ENCODE measurements around the gene ACTN1.

The ACTN1 gene

GRCh38 chr14:68888883-68889282 is 90.2 kb downstream of the ACTN1 start:
- DNase-seq (ENCODE audit: low spot score): no peak

DNA sequence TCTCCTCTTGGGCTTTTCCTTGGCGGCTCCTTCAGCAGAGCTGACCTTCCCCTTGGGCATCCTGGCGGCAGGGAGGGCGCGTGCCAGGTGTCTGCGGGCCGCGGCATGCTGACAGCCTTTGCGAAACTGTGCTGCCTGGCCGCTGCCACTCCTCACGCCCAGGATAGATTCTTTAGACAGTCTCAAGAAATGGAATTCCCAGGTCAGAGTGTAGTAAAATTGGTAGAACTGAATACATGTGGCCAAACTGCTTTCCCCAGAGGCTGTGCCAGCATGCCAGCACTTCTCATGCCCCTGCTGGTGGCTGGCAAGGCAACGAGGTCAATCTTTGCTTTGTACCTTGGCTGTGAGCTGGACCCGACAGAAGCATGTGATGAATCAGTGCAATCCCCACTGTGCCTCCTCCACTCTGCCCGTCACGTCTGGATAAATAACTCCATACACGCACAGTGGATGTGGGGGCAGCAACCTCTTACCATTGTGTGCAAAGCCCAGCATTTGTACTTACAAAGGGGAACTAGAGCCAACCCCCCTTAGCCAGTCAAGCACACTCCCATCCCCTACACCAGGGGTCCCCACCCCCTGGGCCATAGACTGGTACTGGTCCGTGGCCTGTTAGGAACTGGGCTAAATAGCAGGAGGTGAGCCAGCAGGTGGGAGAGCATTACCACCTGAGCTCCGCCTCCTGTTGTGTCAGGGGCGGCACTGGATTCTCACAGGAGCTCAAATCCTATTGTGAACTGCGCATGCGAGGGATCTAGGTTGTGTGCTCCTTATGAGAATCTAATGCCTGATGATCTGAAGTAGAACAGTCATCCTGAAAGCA is 90.9 kb downstream of the ACTN1 start:
- no peak for DNase-seq (ENCODE audit: low spot score)

DNA sequence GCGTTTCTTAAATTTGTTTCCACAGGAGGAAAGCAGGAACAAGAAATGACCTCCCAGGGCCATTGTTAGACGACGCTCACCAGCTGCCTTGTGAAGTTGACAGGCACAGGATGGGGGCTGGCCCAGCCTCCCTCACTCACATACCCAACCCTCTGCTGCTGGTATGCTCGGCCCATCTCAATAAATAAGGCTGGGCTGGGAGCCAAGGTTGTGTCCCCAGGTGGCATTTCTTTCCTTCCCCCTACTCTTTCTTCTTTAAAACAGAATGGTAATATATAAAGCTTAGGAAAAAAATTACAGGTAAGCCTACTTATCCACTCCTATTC is 93.0 kb downstream of the ACTN1 start:
- DNase-seq (ENCODE audit: low spot score): no peak

GRCh38 chr14:68885226-68886108 is 93.6 kb downstream of the ACTN1 start:
- no peak for DNase-seq (ENCODE audit: low spot score)

DNA sequence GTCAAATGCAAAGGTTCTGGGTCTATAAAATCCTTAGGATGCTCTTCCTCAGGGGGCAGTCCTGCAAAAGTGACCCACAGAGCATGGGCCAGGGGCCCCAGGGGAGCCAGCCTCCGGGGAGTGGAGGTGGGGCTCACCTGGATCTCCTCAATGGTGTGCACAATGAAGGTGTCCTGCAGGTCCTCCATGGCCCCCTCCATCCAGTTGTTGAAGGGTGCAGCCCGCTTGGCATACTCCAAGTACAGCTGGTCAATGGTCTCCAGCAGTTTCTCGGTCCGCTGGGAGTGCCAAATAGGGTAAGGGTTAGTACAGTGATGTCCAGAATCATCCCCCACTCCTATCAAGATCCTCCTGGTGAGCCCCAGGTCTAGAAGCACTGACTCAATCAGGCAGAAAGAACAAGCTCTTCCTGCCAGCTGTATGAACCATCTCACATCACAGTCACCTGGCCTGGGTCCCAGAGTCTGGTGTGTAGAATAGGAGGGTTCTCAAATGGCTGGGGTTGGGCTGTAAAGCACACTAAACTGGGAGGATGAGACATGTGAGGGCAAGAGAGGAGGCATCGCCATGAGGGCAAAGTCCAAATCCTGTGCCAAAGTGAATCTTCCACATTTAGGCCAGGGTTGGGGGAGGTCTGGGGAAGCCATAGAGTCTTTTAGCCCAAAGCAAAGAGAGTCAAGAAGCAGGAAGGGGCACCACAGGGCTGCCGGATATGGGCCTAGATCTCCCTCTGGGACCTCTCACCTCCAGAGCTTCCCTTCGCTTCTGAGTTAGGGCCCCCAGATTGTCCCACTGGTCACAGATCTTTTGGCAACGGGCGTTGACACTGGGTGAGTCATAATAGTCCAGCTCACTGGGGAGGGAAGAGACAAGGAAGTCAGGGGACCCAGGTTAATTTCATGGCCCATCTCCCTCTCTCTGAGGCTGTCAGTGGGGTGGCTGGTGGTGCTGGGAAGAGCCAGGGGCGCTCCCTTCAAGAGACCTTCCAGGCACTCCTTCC is 94.8 kb downstream of the ACTN1 start:
- no peak for DNase-seq (ENCODE audit: low spot score)

DNA sequence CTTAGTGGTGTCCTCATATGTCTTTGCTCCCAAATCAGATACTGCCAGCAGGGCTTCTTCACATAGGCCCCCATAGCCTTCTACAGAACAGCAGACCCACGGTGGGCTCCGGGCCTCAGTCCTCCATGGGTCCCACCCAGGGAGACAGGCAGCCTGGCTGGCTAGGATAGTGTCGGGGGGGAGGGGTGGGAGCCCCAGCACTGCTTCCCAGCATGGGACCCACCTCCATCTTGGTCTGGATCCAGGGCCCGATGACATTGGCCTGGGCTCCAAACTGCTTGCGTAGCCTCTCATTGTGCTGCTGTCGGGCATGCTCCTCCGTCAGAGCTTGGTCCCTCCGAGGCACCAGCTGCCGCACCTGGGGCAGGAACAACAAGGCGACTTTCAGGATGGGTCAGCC is 96.9 kb downstream of the ACTN1 start:
- no peak for DNase-seq (ENCODE audit: low spot score)

- DNase-seq (ENCODE audit: low spot score): peak; percentile 5
Measured at GRCh38 chr14:68881396-68881795, 97.7 kb downstream of the ACTN1 start.

DNA sequence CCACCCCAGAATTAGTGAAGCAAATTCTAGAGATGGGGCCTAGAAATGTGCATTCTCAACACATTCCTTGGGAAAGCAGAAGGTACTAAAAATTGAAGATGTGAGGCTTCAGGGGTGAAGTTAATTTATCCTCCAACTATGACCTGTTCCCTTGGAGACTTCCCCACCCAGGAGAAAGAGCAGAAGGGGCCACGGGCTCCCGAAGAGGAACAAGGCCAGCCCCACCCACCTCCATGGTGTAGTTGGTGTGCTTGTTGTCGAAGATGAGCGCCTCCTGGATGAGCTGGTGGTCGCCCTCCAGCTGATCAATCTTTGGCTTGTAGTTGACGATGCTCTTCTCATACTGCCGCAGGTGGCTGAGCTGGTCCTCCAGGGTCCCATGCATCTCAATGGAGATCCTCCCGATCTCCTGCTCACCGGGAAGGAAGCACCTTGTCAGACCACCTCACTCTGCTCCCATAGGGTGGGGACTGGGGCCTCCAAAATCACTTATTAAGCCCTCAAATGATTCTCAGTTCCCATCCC is 98.5 kb downstream of the ACTN1 start:
- peak; percentile 4 for DNase-seq (ENCODE audit: low spot score)

DNA sequence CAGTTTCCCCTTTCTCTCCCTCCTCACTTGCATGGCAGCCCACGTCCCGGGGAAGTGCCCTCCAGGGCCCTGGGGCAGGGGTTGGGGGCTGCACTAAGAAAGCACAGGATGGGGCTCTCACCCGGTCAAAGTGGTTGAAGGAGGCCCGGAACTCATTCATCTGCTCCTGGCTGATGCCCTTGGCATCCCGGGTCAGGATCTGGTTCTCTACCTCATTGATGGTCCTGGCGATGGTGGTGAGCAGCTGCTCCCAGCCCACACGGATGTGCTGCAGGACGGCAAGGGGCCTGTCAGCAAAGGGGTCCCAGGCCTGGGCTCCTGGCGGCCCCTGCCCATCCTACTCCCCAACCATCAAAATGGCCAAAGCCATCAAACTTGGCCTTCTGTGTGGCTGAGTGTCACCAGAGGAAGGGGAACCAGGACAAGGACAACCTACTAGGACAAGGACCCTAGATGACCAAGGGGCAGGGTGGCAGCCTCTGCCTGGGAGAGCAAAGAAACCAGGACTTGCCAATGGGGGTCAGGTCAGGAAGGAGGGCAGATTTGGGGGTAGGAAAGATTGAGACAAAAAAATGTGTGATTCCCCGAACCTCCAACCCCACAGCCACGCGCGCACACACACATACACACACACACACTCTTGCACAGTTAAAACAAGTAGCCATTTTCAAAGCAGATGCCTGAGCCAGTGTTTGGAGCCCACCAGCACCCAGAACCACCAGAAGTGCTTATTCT is 99.1 kb downstream of the ACTN1 start:
- DNase-seq (ENCODE audit: low spot score): no peak

DNA sequence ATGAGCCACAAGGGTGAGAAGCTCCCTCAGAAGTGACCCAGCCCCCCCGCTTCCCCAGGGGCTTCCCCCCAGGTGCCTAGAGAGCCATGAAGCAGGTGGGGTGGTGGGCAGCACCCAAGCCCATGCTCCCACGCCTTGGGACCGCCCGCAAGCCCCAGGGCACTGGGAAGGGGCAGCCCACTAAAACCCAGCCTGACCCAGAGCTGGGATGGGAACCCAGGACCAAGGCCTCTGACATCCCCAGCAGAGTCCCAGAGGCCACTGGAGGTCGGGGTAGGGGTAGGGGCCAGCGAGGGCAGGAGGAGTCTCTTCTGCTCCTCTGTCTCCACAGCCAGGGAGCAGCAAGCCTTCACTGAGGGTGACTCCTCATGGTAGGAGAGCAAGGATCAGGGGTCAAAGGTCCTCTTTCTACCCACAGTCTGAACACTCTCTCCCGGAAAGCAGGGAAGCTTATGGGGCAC is 99.8 kb downstream of the ACTN1 start:
- DNase-seq (ENCODE audit: low spot score): no peak

GRCh38 chr14:68878908-68879307 is 100.2 kb downstream of the ACTN1 start:
- DNase-seq (ENCODE audit: low spot score): no peak

GRCh38 chr14:68877993-68878575 is 101.0 kb downstream of the ACTN1 start:
- DNase-seq (ENCODE audit: low spot score): no peak

DNA sequence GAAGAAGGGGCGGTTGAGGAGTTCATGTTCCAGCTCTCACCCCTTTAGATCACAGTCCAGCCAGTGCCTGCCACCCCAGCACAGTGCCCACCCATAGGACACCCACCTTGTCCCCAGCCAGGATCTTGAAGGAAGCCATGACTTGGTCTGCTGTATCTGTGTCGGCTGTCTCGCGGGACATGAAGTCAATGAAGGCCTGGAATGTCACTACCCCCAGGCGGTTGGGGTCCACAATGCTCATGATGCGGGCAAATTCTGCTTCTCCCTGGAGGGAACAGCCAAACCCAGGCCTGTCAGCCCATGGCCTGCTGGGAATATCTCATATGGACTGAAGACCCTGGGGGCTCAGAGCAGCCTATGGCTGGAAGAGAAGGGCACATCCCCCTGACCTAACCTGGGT is 102.1 kb downstream of the ACTN1 start:
- DNase-seq (ENCODE audit: low spot score): no peak

- peak; percentile 20 for DNase-seq (ENCODE audit: low spot score)
Measured at GRCh38 chr14:68874746-68875155, 104.4 kb downstream of the ACTN1 start.

DNA sequence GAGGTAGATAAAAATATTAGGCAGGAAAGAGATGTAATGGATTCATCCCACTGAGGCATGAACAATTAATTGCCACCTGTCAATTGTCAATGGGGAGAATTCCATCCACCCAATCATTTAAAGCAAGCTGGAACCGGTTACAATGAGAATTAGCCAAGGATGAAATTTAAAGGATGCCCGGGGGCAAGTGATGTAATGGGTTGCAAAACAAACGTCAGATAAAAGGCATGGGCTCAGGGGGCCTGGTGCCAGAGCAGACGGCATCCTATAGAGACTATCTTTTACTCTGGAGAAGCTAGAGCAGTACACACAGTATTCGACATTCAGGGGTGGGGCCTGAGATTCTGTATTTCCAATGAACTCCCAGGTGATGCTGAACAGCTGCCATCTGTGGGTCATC is 105.7 kb downstream of the ACTN1 start:
- peak; percentile 1 for DNase-seq (ENCODE audit: low spot score)

GRCh38 chr14:68871392-68871791 is 107.7 kb downstream of the ACTN1 start:
- no peak for DNase-seq (ENCODE audit: low spot score)

GRCh38 chr14:68866991-68867533 is 112.0 kb downstream of the ACTN1 start:
- no peak for DNase-seq (ENCODE audit: low spot score)

GRCh38 chr14:68865542-68865941 is 113.6 kb downstream of the ACTN1 start:
- no peak for DNase-seq (ENCODE audit: low spot score)

- DNase-seq (ENCODE audit: low spot score): no peak
Measured at GRCh38 chr14:68864361-68864750, 114.7 kb downstream of the ACTN1 start.

DNA sequence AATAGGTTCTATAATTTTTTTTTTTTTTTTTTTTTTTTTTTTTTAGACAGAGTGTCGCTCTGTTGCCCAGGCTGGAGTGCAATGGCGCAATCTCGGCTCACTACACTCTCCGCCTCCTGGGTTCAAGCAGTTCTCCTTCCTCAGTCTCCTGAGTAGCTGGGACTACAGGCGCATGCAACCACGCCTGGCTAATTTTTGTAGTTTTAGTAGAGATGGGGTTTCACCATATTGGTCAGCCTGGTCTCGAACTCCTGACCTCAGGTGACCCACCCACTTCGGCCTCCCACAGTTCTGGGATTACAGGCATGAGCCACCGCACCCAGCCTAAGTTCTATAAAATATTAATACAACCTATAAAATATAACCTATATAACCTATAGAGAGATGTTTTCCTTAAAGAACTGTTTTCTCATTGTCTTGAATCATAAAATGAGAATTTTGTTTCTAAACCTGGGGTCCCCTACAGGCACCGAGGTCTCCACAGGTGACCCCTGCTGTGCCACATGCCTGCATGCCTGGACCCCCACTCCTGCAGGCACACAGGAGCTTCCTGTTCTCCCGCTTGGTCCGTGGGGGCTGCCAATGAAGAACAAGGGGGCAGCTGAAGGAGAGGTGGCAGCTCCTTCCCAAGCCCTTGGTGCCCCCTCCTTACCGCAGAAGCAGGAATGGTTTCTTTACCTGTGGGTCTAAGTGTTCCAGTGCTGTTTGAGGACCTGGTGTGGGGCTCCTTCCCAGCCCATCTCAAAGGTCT is 115.3 kb downstream of the ACTN1 start:
- no peak for DNase-seq (ENCODE audit: low spot score)
